ENCODE measurements around the gene DHRS2. TPM values are rescaled to one million over a fixed set of nuclear protein-coding genes. Genes with fewer than 3 reads are reported as not detected.
A peak's percentile ranks its signal among the peaks of the same experiment; 100 is the strongest.

Gene DHRS2
- total and polyA plus RNA-seq, 2 of the 13 experiments (the other 11 are each of a cell fraction or from before 2014, with no cell fraction given) = 1,621 to 3,021 TPM

DNA sequence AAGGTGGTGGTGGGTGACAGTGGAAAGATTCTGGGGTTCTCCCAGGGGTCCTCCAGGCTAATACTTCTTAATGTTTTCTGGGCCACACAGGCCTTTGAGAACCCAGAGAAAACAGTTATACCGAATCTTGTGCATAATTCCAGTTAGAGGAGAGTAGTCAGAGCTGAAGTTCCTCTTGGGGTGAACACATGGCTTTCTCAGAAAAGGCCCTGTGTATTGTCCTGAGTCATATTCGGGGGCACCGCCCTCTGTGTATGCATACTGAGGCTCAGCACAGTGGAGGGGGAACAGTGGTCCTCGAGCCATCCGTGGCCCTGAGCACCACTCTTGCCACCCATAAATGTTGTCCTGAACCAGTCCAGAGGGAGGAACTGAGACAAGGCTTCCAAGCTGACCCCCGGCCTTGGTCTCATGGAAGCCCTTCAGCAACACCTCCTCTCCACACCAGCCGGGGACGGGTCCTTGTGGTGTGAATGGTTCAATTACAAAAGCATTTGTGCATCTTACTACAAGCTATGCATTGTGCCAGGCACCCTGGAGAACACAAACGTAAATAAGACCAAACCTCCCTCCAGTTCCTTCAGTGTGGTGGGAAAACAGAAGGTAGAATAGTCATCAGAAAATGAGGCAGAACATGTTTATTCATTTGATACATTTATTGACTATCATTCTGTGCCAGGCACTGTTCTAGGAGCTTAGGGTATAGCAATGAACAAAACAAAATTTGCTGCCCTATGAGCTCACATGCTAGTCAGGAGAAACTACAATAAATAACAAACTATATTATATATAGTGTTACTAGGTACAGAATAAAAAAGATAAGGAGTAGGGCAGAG lies 9.9 kb downstream of the DHRS2 start (continued):
- TF ChIP-seq, protein P1, sequence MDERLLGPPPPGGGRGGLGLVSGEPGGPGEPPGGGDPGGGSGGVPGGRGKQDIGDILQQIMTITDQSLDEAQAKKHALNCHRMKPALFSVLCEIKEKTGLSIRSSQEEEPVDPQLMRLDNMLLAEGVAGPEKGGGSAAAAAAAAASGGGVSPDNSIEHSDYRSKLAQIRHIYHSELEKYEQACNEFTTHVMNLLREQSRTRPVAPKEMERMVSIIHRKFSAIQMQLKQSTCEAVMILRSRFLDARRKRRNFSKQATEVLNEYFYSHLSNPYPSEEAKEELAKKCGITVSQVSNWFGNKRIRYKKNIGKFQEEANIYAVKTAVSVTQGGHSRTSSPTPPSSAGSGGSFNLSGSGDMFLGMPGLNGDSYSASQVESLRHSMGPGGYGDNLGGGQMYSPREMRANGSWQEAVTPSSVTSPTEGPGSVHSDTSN (CRISPR knock-in tag; IDR thresholded peaks at IDR 0.05) = no peak
- TF ChIP-seq ARNTL (CRISPR knock-in tag; IDR thresholded peaks at IDR 0.05) (no peak), JUNB (CRISPR knock-in tag; IDR thresholded peaks at IDR 0.05; ENCODE audit: borderline replicate concordance) (0 out of 2 replicates have a peak, but pooled peaks have one; percentile 5), TAF15 (IDR thresholded peaks at IDR 0.05; ENCODE audit: low read depth, low read length, poor library complexity, severe bottlenecking) (no peak), ZNF501 (CRISPR knock-in tag; IDR thresholded peaks at IDR 0.05) (no peak), ZNF207 (IDR thresholded peaks at IDR 0.05; ENCODE audit: borderline replicate concordance) (no peak), SMAD1 (CRISPR knock-in tag; IDR thresholded peaks at IDR 0.05; ENCODE audit: borderline replicate concordance, low read depth) (no peak), ZBTB42 (CRISPR knock-in tag; IDR thresholded peaks at IDR 0.05) (no peak), SALL1 (CRISPR knock-in tag; IDR thresholded peaks at IDR 0.05) (no peak), HOXA7 (CRISPR knock-in tag; IDR thresholded peaks at IDR 0.05) (no peak), ZNF326 (CRISPR knock-in tag; IDR thresholded peaks at IDR 0.05; ENCODE audit: borderline replicate concordance) (peak; percentile 69; the same call in 1 of the 2 replicates), SSRP1 (CRISPR knock-in tag; IDR thresholded peaks at IDR 0.05) (peak; percentile 23; the same call in 1 of the 2 replicates), NR3C1 (CRISPR knock-in tag; IDR thresholded peaks at IDR 0.05) (no peak), ZC3H4 (CRISPR knock-in tag; IDR thresholded peaks at IDR 0.05; ENCODE audit: borderline replicate concordance) (peak; percentile 99), SCMH1 (CRISPR knock-in tag; IDR thresholded peaks at IDR 0.05; ENCODE audit: borderline replicate concordance) (no peak), ZNF101 (CRISPR knock-in tag; IDR thresholded peaks at IDR 0.05; ENCODE audit: borderline replicate concordance, low read depth) (no peak), EP300 (IDR thresholded peaks at IDR 0.05; ENCODE audit: low read depth in 2 of 2, low read length in 2 of 2) (no peak; a peak in 2 of 4 replicates), EP300 (CRISPR knock-in tag; IDR thresholded peaks at IDR 0.05; ENCODE audit: borderline replicate concordance) (peak; percentile 47; the same call in 1 of the 2 replicates)
- TF ChIP-seq, protein P2, sequence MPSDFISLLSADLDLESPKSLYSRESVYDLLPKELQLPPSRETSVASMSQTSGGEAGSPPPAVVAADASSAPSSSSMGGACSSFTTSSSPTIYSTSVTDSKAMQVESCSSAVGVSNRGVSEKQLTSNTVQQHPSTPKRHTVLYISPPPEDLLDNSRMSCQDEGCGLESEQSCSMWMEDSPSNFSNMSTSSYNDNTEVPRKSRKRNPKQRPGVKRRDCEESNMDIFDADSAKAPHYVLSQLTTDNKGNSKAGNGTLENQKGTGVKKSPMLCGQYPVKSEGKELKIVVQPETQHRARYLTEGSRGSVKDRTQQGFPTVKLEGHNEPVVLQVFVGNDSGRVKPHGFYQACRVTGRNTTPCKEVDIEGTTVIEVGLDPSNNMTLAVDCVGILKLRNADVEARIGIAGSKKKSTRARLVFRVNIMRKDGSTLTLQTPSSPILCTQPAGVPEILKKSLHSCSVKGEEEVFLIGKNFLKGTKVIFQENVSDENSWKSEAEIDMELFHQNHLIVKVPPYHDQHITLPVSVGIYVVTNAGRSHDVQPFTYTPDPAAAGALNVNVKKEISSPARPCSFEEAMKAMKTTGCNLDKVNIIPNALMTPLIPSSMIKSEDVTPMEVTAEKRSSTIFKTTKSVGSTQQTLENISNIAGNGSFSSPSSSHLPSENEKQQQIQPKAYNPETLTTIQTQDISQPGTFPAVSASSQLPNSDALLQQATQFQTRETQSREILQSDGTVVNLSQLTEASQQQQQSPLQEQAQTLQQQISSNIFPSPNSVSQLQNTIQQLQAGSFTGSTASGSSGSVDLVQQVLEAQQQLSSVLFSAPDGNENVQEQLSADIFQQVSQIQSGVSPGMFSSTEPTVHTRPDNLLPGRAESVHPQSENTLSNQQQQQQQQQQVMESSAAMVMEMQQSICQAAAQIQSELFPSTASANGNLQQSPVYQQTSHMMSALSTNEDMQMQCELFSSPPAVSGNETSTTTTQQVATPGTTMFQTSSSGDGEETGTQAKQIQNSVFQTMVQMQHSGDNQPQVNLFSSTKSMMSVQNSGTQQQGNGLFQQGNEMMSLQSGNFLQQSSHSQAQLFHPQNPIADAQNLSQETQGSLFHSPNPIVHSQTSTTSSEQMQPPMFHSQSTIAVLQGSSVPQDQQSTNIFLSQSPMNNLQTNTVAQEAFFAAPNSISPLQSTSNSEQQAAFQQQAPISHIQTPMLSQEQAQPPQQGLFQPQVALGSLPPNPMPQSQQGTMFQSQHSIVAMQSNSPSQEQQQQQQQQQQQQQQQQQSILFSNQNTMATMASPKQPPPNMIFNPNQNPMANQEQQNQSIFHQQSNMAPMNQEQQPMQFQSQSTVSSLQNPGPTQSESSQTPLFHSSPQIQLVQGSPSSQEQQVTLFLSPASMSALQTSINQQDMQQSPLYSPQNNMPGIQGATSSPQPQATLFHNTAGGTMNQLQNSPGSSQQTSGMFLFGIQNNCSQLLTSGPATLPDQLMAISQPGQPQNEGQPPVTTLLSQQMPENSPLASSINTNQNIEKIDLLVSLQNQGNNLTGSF (CRISPR knock-in tag; IDR thresholded peaks at IDR 0.05) = no peak
- TF ChIP-seq, protein P3, sequence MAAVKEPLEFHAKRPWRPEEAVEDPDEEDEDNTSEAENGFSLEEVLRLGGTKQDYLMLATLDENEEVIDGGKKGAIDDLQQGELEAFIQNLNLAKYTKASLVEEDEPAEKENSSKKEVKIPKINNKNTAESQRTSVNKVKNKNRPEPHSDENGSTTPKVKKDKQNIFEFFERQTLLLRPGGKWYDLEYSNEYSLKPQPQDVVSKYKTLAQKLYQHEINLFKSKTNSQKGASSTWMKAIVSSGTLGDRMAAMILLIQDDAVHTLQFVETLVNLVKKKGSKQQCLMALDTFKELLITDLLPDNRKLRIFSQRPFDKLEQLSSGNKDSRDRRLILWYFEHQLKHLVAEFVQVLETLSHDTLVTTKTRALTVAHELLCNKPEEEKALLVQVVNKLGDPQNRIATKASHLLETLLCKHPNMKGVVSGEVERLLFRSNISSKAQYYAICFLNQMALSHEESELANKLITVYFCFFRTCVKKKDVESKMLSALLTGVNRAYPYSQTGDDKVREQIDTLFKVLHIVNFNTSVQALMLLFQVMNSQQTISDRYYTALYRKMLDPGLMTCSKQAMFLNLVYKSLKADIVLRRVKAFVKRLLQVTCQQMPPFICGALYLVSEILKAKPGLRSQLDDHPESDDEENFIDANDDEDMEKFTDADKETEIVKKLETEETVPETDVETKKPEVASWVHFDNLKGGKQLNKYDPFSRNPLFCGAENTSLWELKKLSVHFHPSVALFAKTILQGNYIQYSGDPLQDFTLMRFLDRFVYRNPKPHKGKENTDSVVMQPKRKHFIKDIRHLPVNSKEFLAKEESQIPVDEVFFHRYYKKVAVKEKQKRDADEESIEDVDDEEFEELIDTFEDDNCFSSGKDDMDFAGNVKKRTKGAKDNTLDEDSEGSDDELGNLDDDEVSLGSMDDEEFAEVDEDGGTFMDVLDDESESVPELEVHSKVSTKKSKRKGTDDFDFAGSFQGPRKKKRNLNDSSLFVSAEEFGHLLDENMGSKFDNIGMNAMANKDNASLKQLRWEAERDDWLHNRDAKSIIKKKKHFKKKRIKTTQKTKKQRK (IDR thresholded peaks at IDR 0.05; ENCODE audit: low read length) = no peak

Measured in HepG2 (cell line).